Limb (tissue), 2 donors: Measurements from ENCODE around the gene SRC.

Experiments used
- DNase-seq, 2 donors: peaks; one replicate each; pipeline ENCODE4 v3.0.0-alpha.2; 2016; ENCODE audit errors: extremely low spot score in 2 of 2

SRC gene

GRCh38 chr20:37349517-37350491 lies 3.9 kb downstream of the SRC start:
- no peak for DNase-seq

GRCh38 chr20:37350649-37351574 lies 5.0 kb downstream of the SRC start:
- no peak for DNase-seq

- no peak for DNase-seq
Measured at GRCh38 chr20:37351689-37352607, 6.0 kb downstream of the SRC start.

GRCh38 chr20:37352608-37352980 lies 6.7 kb downstream of the SRC start:
- no peak for DNase-seq

- DNase-seq: no peak
Measured at GRCh38 chr20:37353285-37353849, 7.4 kb downstream of the SRC start.

- DNase-seq: no peak
Measured at GRCh38 chr20:37354210-37355195, 8.6 kb downstream of the SRC start.

- no peak for DNase-seq
Measured at GRCh38 chr20:37355252-37356180, 9.6 kb downstream of the SRC start.

- no peak for DNase-seq
Measured at GRCh38 chr20:37356387-37356786, 10.4 kb downstream of the SRC start.

GRCh38 chr20:37356961-37357371 lies 11.0 kb downstream of the SRC start:
- DNase-seq: no peak

- DNase-seq: no peak
Measured at GRCh38 chr20:37357481-37358365, 11.8 kb downstream of the SRC start.

GRCh38 chr20:37358366-37359150 lies 12.6 kb downstream of the SRC start:
- no peak for DNase-seq

- DNase-seq: no peak
Measured at GRCh38 chr20:37359331-37359730, 13.4 kb downstream of the SRC start.

- no peak for DNase-seq
Measured at GRCh38 chr20:37359836-37360235, 13.9 kb downstream of the SRC start.

GRCh38 chr20:37360391-37361115 lies 14.6 kb downstream of the SRC start:
- DNase-seq: no peak

- no peak for DNase-seq
Measured at GRCh38 chr20:37361336-37361735, 15.4 kb downstream of the SRC start.

GRCh38 chr20:37362231-37362792 lies 16.4 kb downstream of the SRC start:
- DNase-seq: no peak
